H7 (cell line): Measurements from ENCODE around the gene SGK2. TPM values are rescaled to one million over a fixed set of nuclear protein-coding genes. Genes with fewer than 3 reads are reported as not detected.
A peak's percentile ranks its signal among the peaks of the same experiment; 100 is the strongest.

Experiments
- DNase-seq: peaks from one replicate; pipeline ENCODE4 v3.0.0; 2012
- H3K27me3 ChIP-seq: 2 replicates; pipeline ENCODE4 v1.6.0; 2011; ENCODE audit warnings: mild to moderate bottlenecking, low read length; ENCODE audit not compliant: control insufficient read depth, insufficient read depth
- H3K36me3 ChIP-seq: replicated peaks from 2 replicates; pipeline ENCODE4 v1.5.1; 2011; ENCODE audit warnings: low read length; ENCODE audit not compliant: control insufficient read depth, insufficient read depth
- H3K4me3 ChIP-seq: 2 replicates; pipeline ENCODE4 v1.5.1; 2011; ENCODE audit warnings: low read depth, mild to moderate bottlenecking, control low read depth, low read length, moderate library complexity; ENCODE audit not compliant: insufficient read depth
- total RNA-seq: library from RNA; depleted of rRNA; stranded (reverse); fragments of >200 nt; shearing (Covaris generic); gene quantifications from 2 replicates; pipeline ENCODE4 v1.2.3, GENCODE V29; 2014; rRNA removed

Gene SGK2
- total RNA-seq: 0.07 TPM in 1 of 2 replicates, not detected in the other

GRCh38 chr20:43558412-43559146, at the start of gene SGK2:
SGK2 (plus strand) TSS chr20:43559027; CDS start chr20:43566496, 7,469 bp downstream.
- no peak for DNase-seq
- H3K4me3 ChIP-seq: no peak within 1 kb of the TSS
- H3K36me3 ChIP-seq: no peaks in the 10 kb centered on the region
- H3K27me3 ChIP-seq: no peaks in the 10 kb centered on the region

- no peak overlapping the region for H3K4me3 ChIP-seq
- H3K36me3 ChIP-seq: no peaks in the 10 kb centered on the region; the same call in none of the 2 replicates
- peaks cover 9% of the 10 kb centered on the region for H3K27me3 ChIP-seq
- no peak for DNase-seq
Measured at GRCh38 chr20:43511879-43512278, 46.9 kb upstream of the SGK2 start.

GRCh38 chr20:43513372-43513930, 45.4 kb upstream of the SGK2 start:
- DNase-seq: no peak
- Histone ChIP-seq H3K36me3 (peaks cover 1% of the 10 kb centered on the region), H3K4me3 (peak overlapping the region; percentile 47), H3K27me3 (no peaks in the 10 kb centered on the region; the same call in 1 of the 2 replicates)

GRCh38 chr20:43513931-43514647, 44.7 kb upstream of the SGK2 start:
- Histone ChIP-seq H3K27me3 (no peaks in the 10 kb centered on the region), H3K4me3 (peak overlapping the region; percentile 70), H3K36me3 (peaks cover 1% of the 10 kb centered on the region)
- peak; percentile 97 for DNase-seq

- peak; percentile 86 for DNase-seq
- Histone ChIP-seq H3K27me3 (no peaks in the 10 kb centered on the region), H3K36me3 (peaks cover 2% of the 10 kb centered on the region), H3K4me3 (peak overlapping the region; percentile 70)
Measured at GRCh38 chr20:43514648-43514999, 44.2 kb upstream of the SGK2 start.

- Histone ChIP-seq H3K36me3 (peaks cover 2% of the 10 kb centered on the region), H3K4me3 (no peak overlapping the region), H3K27me3 (no peaks in the 10 kb centered on the region)
- no peak for DNase-seq
Measured at GRCh38 chr20:43515628-43516027, 43.2 kb upstream of the SGK2 start.

GRCh38 chr20:43516251-43516824, 42.5 kb upstream of the SGK2 start:
- Histone ChIP-seq H3K36me3 (peaks cover 2% of the 10 kb centered on the region), H3K4me3 (no peak overlapping the region), H3K27me3 (no peaks in the 10 kb centered on the region)
- no peak for DNase-seq

- Histone ChIP-seq H3K27me3 (no peaks in the 10 kb centered on the region), H3K36me3 (peaks cover 2% of the 10 kb centered on the region), H3K4me3 (no peak overlapping the region)
- no peak for DNase-seq
Measured at GRCh38 chr20:43520074-43520630, 38.7 kb upstream of the SGK2 start.

- Histone ChIP-seq H3K27me3 (no peaks in the 10 kb centered on the region), H3K36me3 (no peaks in the 10 kb centered on the region; the same call in none of the 2 replicates), H3K4me3 (no peak overlapping the region)
- DNase-seq: no peak
Measured at GRCh38 chr20:43525021-43525420, 33.8 kb upstream of the SGK2 start.

- no peak for DNase-seq
- H3K27me3 ChIP-seq: no peaks in the 10 kb centered on the region
- H3K4me3 ChIP-seq: no peak overlapping the region
- no peaks in the 10 kb centered on the region; the same call in none of the 2 replicates for H3K36me3 ChIP-seq
Measured at GRCh38 chr20:43528258-43528875, 30.5 kb upstream of the SGK2 start.

- Histone ChIP-seq H3K4me3 (no peak overlapping the region), H3K36me3 (no peaks in the 10 kb centered on the region; the same call in none of the 2 replicates), H3K27me3 (no peaks in the 10 kb centered on the region)
- no peak for DNase-seq
Measured at GRCh38 chr20:43529051-43529450, 29.8 kb upstream of the SGK2 start.

GRCh38 chr20:43529457-43530153, 29.2 kb upstream of the SGK2 start:
- H3K36me3 ChIP-seq: no peaks in the 10 kb centered on the region; the same call in none of the 2 replicates
- no peak for DNase-seq
- H3K4me3 ChIP-seq: no peak overlapping the region
- H3K27me3 ChIP-seq: no peaks in the 10 kb centered on the region

GRCh38 chr20:43530321-43531090, 28.3 kb upstream of the SGK2 start:
- Histone ChIP-seq H3K36me3 (peaks cover 2% of the 10 kb centered on the region), H3K27me3 (no peaks in the 10 kb centered on the region), H3K4me3 (no peak overlapping the region)
- no peak for DNase-seq
